CD4-positive, alpha-beta T cell (primary cell): Measurements from ENCODE around the gene TNS3. TPM values are rescaled to one million over a fixed set of nuclear protein-coding genes. Genes with fewer than 3 reads are reported as not detected.

Experiments
- ATAC-seq: fragments of 200-7000 bp; cut with Tn5 transposase; one replicate; pipeline ENCODE4 v1.10.0; 2022; ENCODE audit warnings: mild to moderate bottlenecking; ENCODE audit not compliant: poor library complexity
- CTCF ChIA-PET: fragments of 350-600 bp; sonication (Branson Sonifier 250); formaldehyde crosslinking; loops from one replicate; lab custom pipeline; 2021; ENCODE audit warnings: antibody characterized with exemption, inconsistent platforms; lab: Charles Lee
- POLR2A ChIA-PET: fragments of 350-600 bp; sonication (Branson Sonifier 250); formaldehyde crosslinking; loops from one replicate; lab custom pipeline; 2021; ENCODE audit warnings: antibody characterized with exemption, inconsistent platforms; lab: Charles Lee
- DNase-seq, 14 experiments: peaks; one replicate each; pipeline ENCODE4 v3.0.0-alpha.2; 2013 to 2020; ENCODE audit warnings: mixed read lengths in 2 of 14
- H3K27ac ChIP-seq, 2 donors: one replicate each; pipeline versions ENCODE4 v1.5.1 to v1.7.0; 2013; ENCODE audit warnings: low read length in 2 of 2, low read depth in 1 of 2, mild to moderate bottlenecking in 1 of 2
- H3K27me3 ChIP-seq, 2 experiments: 1 replicate in 1 of 2; 2 replicates in 1 of 2; pipeline versions ENCODE4 v1.6.1 to v1.7.0; 2013; ENCODE audit warnings: low read length in 2 of 2, control low read depth in 1 of 2, mild to moderate bottlenecking in 1 of 2, moderate library complexity in 1 of 2; ENCODE audit not compliant: insufficient read depth in 2 of 2, control insufficient read depth in 1 of 2
- H3K36me3 ChIP-seq: one replicate; pipeline ENCODE4 v1.6.1; 2013; ENCODE audit warnings: low read length, control low read depth; ENCODE audit not compliant: insufficient read depth
- H3K4me1 ChIP-seq: one replicate; pipeline ENCODE4 v1.6.1; 2013; ENCODE audit warnings: low read length, control low read depth; ENCODE audit not compliant: insufficient read depth
- H3K4me3 ChIP-seq: one replicate; pipeline ENCODE4 v1.5.1; 2013; ENCODE audit warnings: mild to moderate bottlenecking, low read length, moderate library complexity
- H3K9me3 ChIP-seq, 2 experiments: 1 replicate in 1 of 2; 2 replicates in 1 of 2; pipeline versions ENCODE4 v1.6.1 to v1.7.0; 2013; ENCODE audit warnings: low read length in 2 of 2, mild to moderate bottlenecking in 2 of 2, control low read depth in 1 of 2, moderate library complexity in 1 of 2; ENCODE audit not compliant: control insufficient read depth in 1 of 2, insufficient read depth in 1 of 2
- H3K27ac Mint-ChIP-seq: one replicate; pipeline ENCODE4 v1.8.0; 2020; ENCODE audit warnings: mixed read lengths
- H3K27me3 Mint-ChIP-seq: one replicate; pipeline ENCODE4 v1.8.0; 2021; ENCODE audit warnings: mixed read lengths
- H3K36me3 Mint-ChIP-seq: one replicate; pipeline ENCODE4 v1.8.0; 2021; ENCODE audit warnings: low read depth, mixed read lengths
- H3K4me1 Mint-ChIP-seq: one replicate; pipeline ENCODE4 v1.8.0; 2021; ENCODE audit warnings: low read depth, mixed read lengths
- H3K4me3 Mint-ChIP-seq: one replicate; pipeline ENCODE4 v1.8.0; 2020; ENCODE audit warnings: mild to moderate bottlenecking, mixed read lengths
- H3K9me3 Mint-ChIP-seq: one replicate; pipeline ENCODE4 v1.8.0; 2020; ENCODE audit warnings: mixed read lengths
- intact Hi-C, 2 experiments: fragments of 100-400 bp; cut with DNase I in 1 of 2; cut with micrococcal nuclease in 1 of 2; formaldehyde crosslinking; loops; one replicate each; pipeline versions ENCODE4 v1.15.1 to v1.9.0; 2023 to 2025; cut with DNase I, micrococcal nuclease
- total RNA-seq, 174 experiments: library from RNA in 2 of 174; stranded (reverse) in 2 of 174; gene quantifications; one replicate each; pipeline ENCODE4 v1.2.3 and lab custom pipeline; 2021 to 2026
- TF ChIP-seq, protein P1 (sequence below): fragments of 200-600 bp; IDR thresholded peaks from one replicate; pipeline ENCODE4 v1.8.0; 2022; ENCODE audit warnings: antibody characterized with exemption, mild to moderate bottlenecking

TNS3 gene
- total RNA-seq, 2 experiments from 2014 or later, result 0.16 to 0.47 TPM

DNA sequence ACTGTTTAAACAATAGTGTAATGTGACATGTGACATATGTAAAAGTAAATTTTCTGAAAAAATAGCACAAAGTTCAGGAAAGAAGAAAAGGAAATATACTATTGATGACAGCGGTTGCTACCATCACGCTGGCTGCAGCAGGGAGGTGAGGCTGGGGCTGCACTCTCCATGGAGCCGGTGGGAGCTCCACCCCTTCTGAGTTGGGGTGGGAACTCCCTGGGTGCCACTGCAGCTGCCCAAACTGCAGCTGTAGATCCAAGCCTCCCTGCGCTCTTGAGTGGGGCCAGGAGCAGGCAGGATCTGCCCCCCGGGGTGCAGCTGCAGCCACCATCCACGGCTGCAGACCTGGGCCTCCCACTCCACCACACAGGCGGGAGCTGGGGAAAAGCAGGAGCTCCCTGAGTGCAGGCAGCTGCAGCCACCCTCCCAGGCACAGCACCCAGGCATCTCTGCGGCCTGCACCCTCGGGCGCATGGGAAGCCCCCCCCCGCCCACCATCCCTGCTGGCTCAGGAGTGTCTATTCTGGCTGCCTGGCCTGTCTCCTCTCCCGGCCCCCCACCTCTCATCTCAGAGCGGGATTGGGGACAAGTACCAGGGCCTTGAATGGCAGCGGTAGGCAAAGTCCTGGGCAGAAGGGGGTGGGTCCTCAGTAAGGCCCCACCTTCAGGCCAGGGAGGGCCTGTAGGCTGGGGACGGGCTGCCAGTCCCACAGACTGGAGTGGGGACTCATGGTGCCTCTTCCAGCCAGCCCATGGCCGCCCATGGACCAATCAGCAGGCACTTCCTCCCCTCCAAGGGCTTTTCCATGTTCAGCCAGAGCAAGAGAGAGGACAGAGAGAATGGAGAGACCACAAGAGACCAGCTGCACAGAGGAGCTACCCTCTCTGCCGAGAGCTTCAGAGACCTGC, 50.1 kb downstream of the TNS3 start:
- Mint-ChIP-seq H3K36me3 (no peaks in the 10 kb centered on the region), H3K4me3 (no peak overlapping the region), H3K9me3 (no peaks in the 10 kb centered on the region), H3K27ac (no peak overlapping the region), H3K4me1 (no peaks in the 10 kb centered on the region), H3K27me3 (peaks cover 4% of the 10 kb centered on the region)
- no peak overlapping the region for H3K27ac ChIP-seq
- H3K36me3 ChIP-seq, result no peaks in the 10 kb centered on the region
- H3K4me3 ChIP-seq, result no peak overlapping the region
- ATAC-seq, result no peak
- CTCF ChIA-PET, result no interaction called here
- intact Hi-C loops, result no loop called here
- POLR2A ChIA-PET, result interaction anchor here (0.5 kb wide), 1 partner anchor 481 kb away, joined by 3 read pairs; no protein-coding TSS in a partner anchor
- no peaks in the 10 kb centered on the region for H3K27me3 ChIP-seq
- H3K4me1 ChIP-seq, result no peaks in the 10 kb centered on the region
- no peak for DNase-seq
- peaks cover 0 to 18% of the 10 kb centered on the region in 2 experiments for H3K9me3 ChIP-seq
- TF ChIP-seq, protein P1, sequence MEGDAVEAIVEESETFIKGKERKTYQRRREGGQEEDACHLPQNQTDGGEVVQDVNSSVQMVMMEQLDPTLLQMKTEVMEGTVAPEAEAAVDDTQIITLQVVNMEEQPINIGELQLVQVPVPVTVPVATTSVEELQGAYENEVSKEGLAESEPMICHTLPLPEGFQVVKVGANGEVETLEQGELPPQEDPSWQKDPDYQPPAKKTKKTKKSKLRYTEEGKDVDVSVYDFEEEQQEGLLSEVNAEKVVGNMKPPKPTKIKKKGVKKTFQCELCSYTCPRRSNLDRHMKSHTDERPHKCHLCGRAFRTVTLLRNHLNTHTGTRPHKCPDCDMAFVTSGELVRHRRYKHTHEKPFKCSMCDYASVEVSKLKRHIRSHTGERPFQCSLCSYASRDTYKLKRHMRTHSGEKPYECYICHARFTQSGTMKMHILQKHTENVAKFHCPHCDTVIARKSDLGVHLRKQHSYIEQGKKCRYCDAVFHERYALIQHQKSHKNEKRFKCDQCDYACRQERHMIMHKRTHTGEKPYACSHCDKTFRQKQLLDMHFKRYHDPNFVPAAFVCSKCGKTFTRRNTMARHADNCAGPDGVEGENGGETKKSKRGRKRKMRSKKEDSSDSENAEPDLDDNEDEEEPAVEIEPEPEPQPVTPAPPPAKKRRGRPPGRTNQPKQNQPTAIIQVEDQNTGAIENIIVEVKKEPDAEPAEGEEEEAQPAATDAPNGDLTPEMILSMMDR, result no peak

DNA sequence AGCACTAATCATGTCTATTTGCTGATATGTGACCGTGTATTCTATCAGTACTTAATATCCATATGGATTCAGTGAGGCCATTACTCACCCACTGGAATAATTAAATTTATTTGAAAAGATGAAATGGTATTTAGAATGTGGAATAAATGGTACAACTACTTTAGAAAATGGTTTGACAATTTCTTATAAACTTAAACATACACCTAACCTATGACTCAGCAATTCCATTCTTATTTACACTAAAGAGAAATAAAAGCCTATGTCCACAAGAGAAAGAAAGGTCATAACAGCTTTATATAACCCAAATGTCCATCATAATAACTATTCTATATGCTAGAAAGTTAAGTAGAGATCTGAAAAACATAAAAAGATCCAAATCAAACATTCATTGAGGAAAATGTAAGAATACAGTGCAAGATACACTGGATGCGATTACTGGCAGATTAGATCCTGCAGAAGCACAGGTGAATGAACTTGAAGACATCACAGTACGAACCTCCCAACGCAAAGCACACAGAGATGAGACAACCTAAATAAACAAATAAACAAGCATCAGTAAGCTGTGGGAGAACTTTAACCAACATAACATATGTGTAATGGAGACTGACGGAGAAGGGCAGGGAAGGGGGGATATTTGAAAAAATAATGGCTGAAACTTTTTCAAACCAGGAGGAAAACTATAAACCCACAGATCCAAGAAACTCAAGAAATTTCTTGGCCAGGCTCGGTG, 51.9 kb downstream of the TNS3 start:
- intact Hi-C loops, result no loop called here
- Mint-ChIP-seq H3K4me1 (no peaks in the 10 kb centered on the region), H3K27me3 (no peaks in the 10 kb centered on the region), H3K4me3 (no peak overlapping the region), H3K36me3 (no peaks in the 10 kb centered on the region), H3K9me3 (no peaks in the 10 kb centered on the region), H3K27ac (no peak overlapping the region)
- no peaks in the 10 kb centered on the region for H3K36me3 ChIP-seq
- POLR2A ChIA-PET, result no interaction called here
- H3K4me3 ChIP-seq, result no peak overlapping the region
- TF ChIP-seq, protein P1, result no peak
- CTCF ChIA-PET, result no interaction called here
- no peaks in the 10 kb centered on the region for H3K4me1 ChIP-seq
- H3K27ac ChIP-seq, result no peak overlapping the region
- peaks cover 0 to 12% of the 10 kb centered on the region in 2 experiments for H3K9me3 ChIP-seq
- H3K27me3 ChIP-seq, result no peaks in the 10 kb centered on the region
- ATAC-seq (no peak), DNase-seq (no peak)

DNA sequence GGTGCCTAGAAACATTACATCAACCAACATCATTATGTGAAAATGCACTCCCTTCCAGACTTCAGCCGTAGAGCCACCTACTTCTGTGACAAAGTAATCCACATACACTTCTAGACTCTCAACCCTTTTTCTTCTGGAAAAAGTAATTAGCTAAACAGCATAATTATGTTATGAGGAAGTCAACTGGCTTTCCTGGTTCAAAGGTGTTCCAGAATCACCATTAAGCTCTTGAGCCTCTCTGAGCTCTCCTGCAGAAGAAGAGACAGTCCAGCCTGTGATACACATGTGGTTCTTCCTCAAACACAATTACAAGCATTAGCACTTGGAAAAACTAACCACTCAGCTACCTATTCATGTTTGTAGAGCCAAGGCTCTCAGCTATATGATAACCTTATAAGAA, 52.5 kb downstream of the TNS3 start:
- H3K4me3 ChIP-seq, result no peak overlapping the region
- no peak overlapping the region for H3K27ac Mint-ChIP-seq
- CTCF ChIA-PET, result no interaction called here
- ATAC-seq, result no peak
- H3K9me3 Mint-ChIP-seq, result no peaks in the 10 kb centered on the region
- no peaks in the 10 kb centered on the region for H3K4me1 Mint-ChIP-seq
- H3K27me3 Mint-ChIP-seq, result no peaks in the 10 kb centered on the region
- peaks cover 0 to 14% of the 10 kb centered on the region in 2 experiments for H3K9me3 ChIP-seq
- no peaks in the 10 kb centered on the region for H3K4me1 ChIP-seq
- H3K36me3 ChIP-seq, result no peaks in the 10 kb centered on the region
- no peak overlapping the region for H3K4me3 Mint-ChIP-seq
- POLR2A ChIA-PET, result no interaction called here
- no peaks in the 10 kb centered on the region for H3K36me3 Mint-ChIP-seq
- intact Hi-C loops, result no loop called here
- H3K27ac ChIP-seq, result no peak overlapping the region
- no peak for DNase-seq
- TF ChIP-seq, protein P1, result no peak
- no peaks in the 10 kb centered on the region for H3K27me3 ChIP-seq
